Upper lobe of left lung (tissue), 6 donors: ENCODE data around the gene CD300LG. TPM values are rescaled to one million over a fixed set of nuclear protein-coding genes. Genes with fewer than 3 reads are reported as not detected.
A peak's percentile ranks its signal among the peaks of the same experiment; 100 is the strongest.
"Not testable (repeated sequence)": the region's sequence is repeated elsewhere in the genome, so short reads cannot be mapped to it uniquely, and the experiment has no call there.

Experiments used
- ATAC-seq, 2 donors: fragments of 200-7000 bp; cut with Tn5 transposase; one replicate each; pipeline ENCODE4 v1.9.1; 2022; ENCODE audit warnings: mild to moderate bottlenecking in 2 of 2, moderate library complexity in 2 of 2; ENCODE audit not compliant: low FRiP score in 2 of 2
- DNase-seq, 2 donors: peaks; one replicate each; pipeline ENCODE4 v3.0.0-alpha.2; 2019 to 2020
- H3K27ac ChIP-seq, 4 donors: fragments of 200-600 bp; sonication (generic); one replicate each; pipeline ENCODE4 v1.5.1; 2016 to 2019
- H3K27me3 ChIP-seq, 4 donors: fragments of 200-600 bp; sonication (generic); one replicate each; pipeline ENCODE4 v1.5.1; 2017 to 2019
- H3K36me3 ChIP-seq, 4 donors: fragments of 200-600 bp; sonication (generic); one replicate each; pipeline ENCODE4 v1.5.1; 2016 to 2019
- H3K4me1 ChIP-seq, 4 donors: fragments of 200-600 bp; sonication (generic); one replicate each; pipeline ENCODE4 v1.5.1; 2018 to 2019
- H3K4me3 ChIP-seq, 4 donors: fragments of 200-600 bp; sonication (generic); one replicate each; pipeline ENCODE4 v1.5.1; 2017 to 2019; ENCODE audit warnings: mild to moderate bottlenecking in 2 of 4, moderate library complexity in 1 of 4
- H3K9me3 ChIP-seq, 4 donors: fragments of 200-600 bp; sonication (generic); one replicate each; pipeline ENCODE4 v1.5.1; 2018 to 2019
- EP300 ChIP-seq, 4 donors: sonication (generic); formaldehyde crosslinking; IDR thresholded peaks; one replicate each; pipeline ENCODE4 v1.5.1; 2017; ENCODE audit warnings: antibody characterized with exemption in 4 of 4, control low read depth in 2 of 4
- POLR2A ChIP-seq, 4 donors: fragments of 450-650 bp; IDR thresholded peaks; one replicate each; pipeline ENCODE4 v1.5.1; 2016 to 2017; ENCODE audit warnings: antibody characterized with exemption in 4 of 4, mild to moderate bottlenecking in 2 of 4
- POLR2AphosphoS5 ChIP-seq, 2 donors: sonication (generic); formaldehyde crosslinking; IDR thresholded peaks; one replicate each; pipeline ENCODE4 v1.5.1; 2017; ENCODE audit warnings: antibody characterized with exemption in 2 of 2
- WGBS, 2 donors: methylation state at CpG; one replicate each; pipeline ENCODE4 v1.1.5; 2017 to 2018; 5-methylcytosine and 5-hydroxymethylcytosine counted together
- total RNA-seq, 6 donors: library from RNA; depleted of rRNA in 4 of 6; stranded (reverse); fragments of >200 nt in 4 of 6; gene quantifications; one replicate each; pipeline versions ENCODE4 v1.1.0 to v1.2.1, GENCODE V29; 2016 to 2021
- TF ChIP-seq, protein P1 (sequence below), 6 experiments: fragments of 450-650 bp in 4 of 6; fragments of 200-600 bp in 2 of 6; sonication (generic) in 2 of 6; IDR thresholded peaks; one replicate each; pipeline ENCODE4 v1.5.1; 2016 to 2019; ENCODE audit warnings: antibody characterized with exemption in 6 of 6
- donor health status: DM: no; HTN: no; CAD: no; lungs with moderate emphysema.
- donor health status: DM: no; HTN: yes; CAD: no; lungs with severe emphysema.

Gene CD300LG, protein sequence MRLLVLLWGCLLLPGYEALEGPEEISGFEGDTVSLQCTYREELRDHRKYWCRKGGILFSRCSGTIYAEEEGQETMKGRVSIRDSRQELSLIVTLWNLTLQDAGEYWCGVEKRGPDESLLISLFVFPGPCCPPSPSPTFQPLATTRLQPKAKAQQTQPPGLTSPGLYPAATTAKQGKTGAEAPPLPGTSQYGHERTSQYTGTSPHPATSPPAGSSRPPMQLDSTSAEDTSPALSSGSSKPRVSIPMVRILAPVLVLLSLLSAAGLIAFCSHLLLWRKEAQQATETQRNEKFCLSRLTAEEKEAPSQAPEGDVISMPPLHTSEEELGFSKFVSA
- total RNA-seq, result 10 to 100 TPM in 2 of 6 donors, 1 to 10 TPM in 3, under 1 TPM in 1; 0.71 to 65.9 (median 7.8) TPM

DNA sequence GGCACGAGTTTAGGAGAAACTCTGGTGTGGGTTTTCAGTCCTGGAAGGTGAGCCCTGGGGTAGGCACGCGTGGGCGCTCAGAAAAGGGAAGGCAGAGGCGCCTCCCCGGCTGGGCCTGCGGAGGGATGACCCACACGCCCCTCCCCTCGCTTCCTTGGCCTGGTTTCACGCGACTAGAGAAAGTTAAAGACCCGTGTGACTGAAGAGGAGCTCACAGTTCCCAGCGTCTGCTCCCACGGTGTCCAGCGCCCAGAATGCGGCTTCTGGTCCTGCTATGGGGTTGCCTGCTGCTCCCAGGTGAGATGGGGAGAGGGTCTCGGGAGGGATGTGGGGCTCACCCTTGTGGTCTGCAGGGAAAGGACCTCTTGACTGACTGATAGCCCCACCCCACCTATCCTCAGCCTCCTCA is at the start of gene CD300LG:
Gene CD300LG, plus strand, starts transcription at position 214 of the 409 bp plus-strand sequence. Its CDS starts 41 bp downstream, at position 255.
- Histone ChIP-seq H3K27ac (peak within 1 kb of the TSS; percentile 16 to 77 (median 46)), H3K4me1 (peaks cover 0 to 12% (median 10%) of the 10 kb centered on the region in 4 donors)

DNA sequence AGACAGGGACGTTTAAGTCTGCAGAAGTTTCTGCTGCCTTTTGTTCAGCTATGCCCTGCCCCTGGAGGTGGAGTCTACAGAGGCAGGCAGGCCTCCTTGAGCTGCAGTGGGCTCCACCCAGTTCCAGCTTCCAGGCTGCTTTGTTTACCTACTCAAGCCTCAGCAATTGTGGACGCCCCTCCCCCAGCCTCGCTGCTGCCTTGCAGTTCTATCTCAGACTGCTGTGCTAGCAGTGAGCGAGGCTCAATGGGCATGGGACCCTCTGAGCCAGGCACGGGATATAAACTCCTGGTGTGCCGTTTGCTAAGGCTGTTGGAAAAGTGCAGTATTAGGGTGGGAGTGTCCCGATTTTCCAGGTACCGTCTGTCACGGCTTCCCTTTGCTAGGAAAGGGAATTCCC is 49.0 kb upstream of the CD300LG start:
- peak in 1 of 2 donors; percentile 67 for DNase-seq
- 52 to 60% methylated on average over 3 to 9 of the region's 9 CpGs for WGBS, 2 donors
- not testable (repeated sequence) for H3K27me3 ChIP-seq, H3K4me1 ChIP-seq, ATAC-seq, H3K27ac ChIP-seq, H3K4me3 ChIP-seq, H3K9me3 ChIP-seq, H3K36me3 ChIP-seq

More for the DNA sequence above, at the start of gene CD300LG:
- Histone ChIP-seq H3K9me3 (no peaks in the 10 kb centered on the region), H3K27me3 (no peaks in the 10 kb centered on the region), H3K4me3 (peak within 1 kb of the TSS in 3 of 4 donors; percentile 24 to 37 (median 36)), H3K36me3 (no peaks in the 10 kb centered on the region)
- ATAC-seq, result peak in 1 of 2 donors; percentile 44
- 24 to 35% methylated on average over 16 to 17 of the region's 17 CpGs for WGBS, 2 donors
- TF ChIP-seq POLR2AphosphoS5 (IDR thresholded peaks at IDR 0.05), result peak in 1 of 2 donors; percentile 22
- TF ChIP-seq, protein P1, sequence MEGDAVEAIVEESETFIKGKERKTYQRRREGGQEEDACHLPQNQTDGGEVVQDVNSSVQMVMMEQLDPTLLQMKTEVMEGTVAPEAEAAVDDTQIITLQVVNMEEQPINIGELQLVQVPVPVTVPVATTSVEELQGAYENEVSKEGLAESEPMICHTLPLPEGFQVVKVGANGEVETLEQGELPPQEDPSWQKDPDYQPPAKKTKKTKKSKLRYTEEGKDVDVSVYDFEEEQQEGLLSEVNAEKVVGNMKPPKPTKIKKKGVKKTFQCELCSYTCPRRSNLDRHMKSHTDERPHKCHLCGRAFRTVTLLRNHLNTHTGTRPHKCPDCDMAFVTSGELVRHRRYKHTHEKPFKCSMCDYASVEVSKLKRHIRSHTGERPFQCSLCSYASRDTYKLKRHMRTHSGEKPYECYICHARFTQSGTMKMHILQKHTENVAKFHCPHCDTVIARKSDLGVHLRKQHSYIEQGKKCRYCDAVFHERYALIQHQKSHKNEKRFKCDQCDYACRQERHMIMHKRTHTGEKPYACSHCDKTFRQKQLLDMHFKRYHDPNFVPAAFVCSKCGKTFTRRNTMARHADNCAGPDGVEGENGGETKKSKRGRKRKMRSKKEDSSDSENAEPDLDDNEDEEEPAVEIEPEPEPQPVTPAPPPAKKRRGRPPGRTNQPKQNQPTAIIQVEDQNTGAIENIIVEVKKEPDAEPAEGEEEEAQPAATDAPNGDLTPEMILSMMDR (IDR thresholded peaks at IDR 0.05), result no peak
- DNase-seq, result peak in 1 of 2 donors; percentile 55

DNA sequence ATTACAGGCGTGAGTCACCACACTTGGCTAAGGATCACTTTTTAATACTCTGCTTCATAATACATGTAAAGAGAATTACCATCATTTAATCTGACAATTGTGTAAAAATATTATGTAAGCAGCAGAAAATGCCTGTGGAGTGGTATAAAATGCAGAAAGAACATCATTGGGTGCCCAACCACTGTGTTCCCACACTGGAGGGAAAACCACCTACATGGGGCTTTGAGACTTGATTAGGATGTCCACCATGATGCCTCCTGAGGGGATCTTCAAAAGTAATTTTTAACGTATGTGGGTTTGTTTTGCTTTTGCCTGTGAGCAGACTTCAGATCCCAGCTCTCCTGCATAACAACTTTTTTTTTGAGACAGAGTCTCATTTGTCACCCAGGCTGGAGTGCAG is 47.9 kb upstream of the CD300LG start:
- no peaks in the 10 kb centered on the region for H3K9me3 ChIP-seq
- peaks cover 0 to 5% (median 1%) of the 10 kb centered on the region in 4 donors for H3K4me1 ChIP-seq
- H3K4me3 ChIP-seq, result no peak overlapping the region
- DNase-seq, result no peak
- no peak for ATAC-seq
- peaks cover 0 to 17% (median 2%) of the 10 kb centered on the region in 4 donors for H3K36me3 ChIP-seq
- no peaks in the 10 kb centered on the region for H3K27me3 ChIP-seq
- TF ChIP-seq EP300 (IDR thresholded peaks at IDR 0.05) (no peak), POLR2A (IDR thresholded peaks at IDR 0.05) (no peak), POLR2AphosphoS5 (IDR thresholded peaks at IDR 0.05) (no peak)
- TF ChIP-seq, protein P1 (IDR thresholded peaks at IDR 0.05), result no peak
- no peak overlapping the region for H3K27ac ChIP-seq
- WGBS, 2 donors, result 88 to 97% methylated on average over 2 of the region's 2 CpGs

DNA sequence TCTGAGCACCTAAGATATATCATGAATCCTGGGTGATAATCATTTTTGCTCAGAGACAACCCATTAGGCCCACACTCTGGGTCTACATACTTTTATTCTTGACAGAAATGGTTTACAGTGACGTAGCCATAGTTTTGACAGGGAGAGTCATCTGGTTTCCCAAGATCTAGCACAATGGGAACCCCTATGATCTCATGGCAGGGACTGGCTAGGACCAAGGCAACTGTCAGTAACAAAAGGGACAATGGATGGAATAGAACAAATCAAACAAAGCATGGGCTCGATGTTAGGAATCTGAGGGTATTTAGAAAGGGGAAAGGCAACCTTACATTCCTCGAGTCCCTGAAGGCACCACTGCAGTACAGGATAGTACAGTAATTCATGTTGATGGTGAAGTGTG is 46.2 kb upstream of the CD300LG start:
- Histone ChIP-seq H3K4me3 (no peak overlapping the region), H3K9me3 (no peaks in the 10 kb centered on the region), H3K4me1 (peaks cover 0 to 5% (median 1%) of the 10 kb centered on the region in 4 donors), H3K27me3 (no peaks in the 10 kb centered on the region), H3K27ac (no peak overlapping the region), H3K36me3 (peaks cover 0 to 23% (median 2%) of the 10 kb centered on the region in 4 donors)
- no peak for TF ChIP-seq POLR2A (IDR thresholded peaks at IDR 0.05)
- TF ChIP-seq EP300 (IDR thresholded peaks at IDR 0.05), result no peak
- TF ChIP-seq POLR2AphosphoS5 (IDR thresholded peaks at IDR 0.05), result no peak
- TF ChIP-seq, protein P1 (IDR thresholded peaks at IDR 0.05), result no peak
- ATAC-seq (no peak), DNase-seq (no peak)
- 81 to 94% methylated on average over 3 of the region's 3 CpGs for WGBS, 2 donors

DNA sequence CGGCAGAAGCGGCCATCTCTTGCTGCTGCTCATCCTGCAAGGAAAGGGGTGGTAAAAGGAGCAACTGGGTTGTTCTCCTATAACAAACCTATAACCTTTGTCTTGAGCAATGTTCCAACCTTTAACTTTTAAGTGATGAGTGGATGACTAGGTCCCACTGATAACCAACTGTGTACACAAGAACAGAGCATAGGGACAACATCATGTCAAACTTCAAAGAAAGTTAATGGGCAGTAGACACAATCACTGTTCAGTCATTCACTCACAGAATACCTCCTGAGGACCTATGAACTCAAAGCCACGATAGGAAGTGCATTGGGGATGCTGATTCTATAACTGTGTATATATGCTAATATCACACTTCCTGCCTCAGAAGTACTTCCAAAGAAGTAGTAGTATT is 45.1 kb upstream of the CD300LG start:
- peaks cover 0 to 31% (median 2%) of the 10 kb centered on the region in 4 donors for H3K36me3 ChIP-seq
- ATAC-seq (no peak), DNase-seq (no peak)
- no peak overlapping the region for H3K4me3 ChIP-seq
- H3K27me3 ChIP-seq, result no peaks in the 10 kb centered on the region
- 13 to 70% methylated on average over 1 to 3 of the region's 3 CpGs for WGBS, 2 donors
- peaks cover 0 to 5% (median 1%) of the 10 kb centered on the region in 4 donors for H3K4me1 ChIP-seq
- no peaks in the 10 kb centered on the region for H3K9me3 ChIP-seq
- TF ChIP-seq POLR2AphosphoS5 (IDR thresholded peaks at IDR 0.05) (no peak), EP300 (IDR thresholded peaks at IDR 0.05) (no peak), POLR2A (IDR thresholded peaks at IDR 0.05) (no peak)
- TF ChIP-seq, protein P1 (IDR thresholded peaks at IDR 0.05), result no peak
- H3K27ac ChIP-seq, result no peak overlapping the region
